Putamen (tissue), 1 donor: ENCODE results near the gene HLCS.

Experiments used
- DNase-seq: peaks from one replicate; pipeline ENCODE4 v3.0.0-alpha.2; 2016; ENCODE audit warnings: low spot score

The HLCS gene

GRCh38 chr21:36985751-36986594 lies 19.5 kb upstream of the HLCS start:
- no peak for DNase-seq

GRCh38 chr21:36981977-36982700 lies 15.7 kb upstream of the HLCS start:
- no peak for DNase-seq

GRCh38 chr21:36981049-36981391 lies 14.6 kb upstream of the HLCS start:
- DNase-seq: no peak

GRCh38 chr21:36980280-36981048 lies 14.0 kb upstream of the HLCS start:
- no peak for DNase-seq

- DNase-seq: no peak
These were observed 10.6 kb upstream of the HLCS start for GRCh38 chr21:36976882-36977651.

GRCh38 chr21:36976228-36976861 lies 9.9 kb upstream of the HLCS start:
- DNase-seq: no peak

GRCh38 chr21:36974851-36975192 lies 8.4 kb upstream of the HLCS start:
- DNase-seq: no peak

GRCh38 chr21:36973986-36974850 lies 7.7 kb upstream of the HLCS start:
- DNase-seq: no peak

GRCh38 chr21:36968976-36969375 lies 2.5 kb upstream of the HLCS start:
- no peak for DNase-seq

- no peak for DNase-seq
These were observed 1.9 kb upstream of the HLCS start for GRCh38 chr21:36968414-36968813.

GRCh38 chr21:36966821-36967768 lies 626 bp upstream of the HLCS start:
- DNase-seq: no peak

GRCh38 chr21:36965720-36966065 lies 776 bp downstream of the HLCS start:
- DNase-seq: no peak

GRCh38 chr21:36964827-36965719 lies 1.4 kb downstream of the HLCS start:
- DNase-seq: no peak

- no peak for DNase-seq
These were observed 2.1 kb downstream of the HLCS start for GRCh38 chr21:36964398-36964797.

GRCh38 chr21:36962098-36962780 lies 4.2 kb downstream of the HLCS start:
- no peak for DNase-seq

- no peak for DNase-seq
These were observed 5.7 kb downstream of the HLCS start for GRCh38 chr21:36960676-36961284.

GRCh38 chr21:36959020-36959835 lies 7.2 kb downstream of the HLCS start:
- no peak for DNase-seq
